ENCODE results near the gene CHID1.

The CHID1 gene

GRCh38 chr11:890794-891540, 19.6 kb downstream of the CHID1 start:
- Histone ChIP-seq H2AFZ (ENCODE audit: low read depth, low read length, severe bottlenecking) (no peak overlapping the region), H3F3A (ENCODE audit: insufficient read depth) (no peaks in the 10 kb centered on the region), H3K27ac (ENCODE audit: low read depth, low read length) (no peak overlapping the region), H3K4me3 (ENCODE audit: insufficient read depth, low read length, poor library complexity, severe bottlenecking) (no peak overlapping the region), H4K20me1 (ENCODE audit: low read depth, low read length) (no peaks in the 10 kb centered on the region), H3K27me3 (ENCODE audit: low read length) (no peaks in the 10 kb centered on the region), H3K9me3 (ENCODE audit: insufficient read depth, low read length) (no peaks in the 10 kb centered on the region), H3K4me2 (ENCODE audit: low read depth, low read length, poor library complexity, severe bottlenecking) (no peak overlapping the region), H3K79me2 (ENCODE audit: insufficient read depth, low read length) (no peaks in the 10 kb centered on the region), H3K36me3 (ENCODE audit: low read length) (no peaks in the 10 kb centered on the region), H3K9ac (ENCODE audit: low read length) (no peak overlapping the region), H3K9me2 (replicated peaks; ENCODE audit: insufficient read depth, low read length) (no peaks in the 10 kb centered on the region)
- TF ChIP-seq EZH2phosphoT487 (conservative IDR thresholded peaks at IDR 0.05; ENCODE audit: low read length), result no peak
- no peak for TF ChIP-seq CTCF (IDR thresholded peaks at IDR 0.05; ENCODE audit: insufficient read depth, low read length, poor library complexity, severe bottlenecking)

DNA sequence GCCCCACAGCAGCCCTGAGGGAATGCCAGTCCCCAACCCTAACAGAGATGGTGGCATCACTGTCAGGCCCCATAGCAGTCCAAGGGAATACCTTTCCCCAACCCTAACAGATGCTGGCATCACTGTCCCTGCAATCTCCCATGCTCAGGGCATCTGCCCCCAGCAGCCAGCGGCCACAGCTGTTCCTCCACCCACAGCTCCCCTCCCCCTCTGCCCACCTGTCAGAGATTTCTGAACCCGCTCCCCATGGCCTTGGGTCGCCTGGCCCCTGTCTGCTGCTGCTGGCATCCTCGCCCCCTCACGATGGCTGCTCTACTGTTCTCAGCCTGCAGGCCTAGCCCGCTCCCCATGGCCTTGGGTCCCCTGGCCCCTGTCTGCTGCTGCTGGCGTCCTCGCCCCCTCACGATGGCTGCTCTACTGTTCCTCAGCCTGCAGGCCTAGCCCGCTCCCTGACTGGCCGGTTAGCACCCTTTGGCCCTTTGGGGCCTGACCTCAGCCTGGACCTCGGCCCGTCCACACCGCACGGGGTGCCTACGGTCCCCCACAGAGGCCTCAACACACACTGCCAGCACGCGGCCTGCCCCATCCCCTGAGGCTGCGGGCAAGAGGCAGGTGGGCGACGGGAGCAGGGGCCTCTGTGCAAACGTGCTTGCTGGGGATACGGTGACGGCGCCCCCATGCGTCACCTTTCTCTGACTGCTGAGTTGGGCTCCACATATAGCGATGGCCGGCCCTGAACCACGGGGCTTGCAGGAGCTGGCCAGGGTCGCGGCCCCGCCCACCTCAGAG, 20.7 kb downstream of the CHID1 start:
- Histone ChIP-seq H3F3A (ENCODE audit: insufficient read depth) (no peaks in the 10 kb centered on the region), H4K20me1 (ENCODE audit: low read depth, low read length) (no peaks in the 10 kb centered on the region), H3K9ac (ENCODE audit: low read length) (no peak overlapping the region), H3K9me2 (replicated peaks; ENCODE audit: insufficient read depth, low read length) (no peaks in the 10 kb centered on the region), H2AFZ (ENCODE audit: low read depth, low read length, severe bottlenecking) (no peak overlapping the region), H3K4me3 (ENCODE audit: insufficient read depth, low read length, poor library complexity, severe bottlenecking) (no peak overlapping the region), H3K27ac (ENCODE audit: low read depth, low read length) (no peak overlapping the region), H3K27me3 (ENCODE audit: low read length) (no peaks in the 10 kb centered on the region), H3K9me3 (ENCODE audit: insufficient read depth, low read length) (no peaks in the 10 kb centered on the region), H3K79me2 (ENCODE audit: insufficient read depth, low read length) (no peaks in the 10 kb centered on the region), H3K36me3 (ENCODE audit: low read length) (no peaks in the 10 kb centered on the region), H3K4me2 (ENCODE audit: low read depth, low read length, poor library complexity, severe bottlenecking) (no peak overlapping the region)
- no peak for TF ChIP-seq EZH2phosphoT487 (conservative IDR thresholded peaks at IDR 0.05; ENCODE audit: low read length)
- no peak for TF ChIP-seq CTCF (IDR thresholded peaks at IDR 0.05; ENCODE audit: insufficient read depth, low read length, poor library complexity, severe bottlenecking)

- no peaks in the 10 kb centered on the region for H3F3A ChIP-seq (ENCODE audit: insufficient read depth)
- H3K9me2 ChIP-seq (replicated peaks; ENCODE audit: insufficient read depth, low read length), result no peaks in the 10 kb centered on the region
- no peak overlapping the region for H3K4me2 ChIP-seq (ENCODE audit: low read depth, low read length, poor library complexity, severe bottlenecking)
- no peak overlapping the region for H3K27ac ChIP-seq (ENCODE audit: low read depth, low read length)
- H3K27me3 ChIP-seq (ENCODE audit: low read length), result no peaks in the 10 kb centered on the region
- no peaks in the 10 kb centered on the region for H3K9me3 ChIP-seq (ENCODE audit: insufficient read depth, low read length)
- H3K79me2 ChIP-seq (ENCODE audit: insufficient read depth, low read length), result no peaks in the 10 kb centered on the region
- no peak for TF ChIP-seq CTCF (IDR thresholded peaks at IDR 0.05; ENCODE audit: insufficient read depth, low read length, poor library complexity, severe bottlenecking)
- no peak for TF ChIP-seq EZH2phosphoT487 (conservative IDR thresholded peaks at IDR 0.05; ENCODE audit: low read length)
- H3K9ac ChIP-seq (ENCODE audit: low read length), result no peak overlapping the region
- H3K36me3 ChIP-seq (ENCODE audit: low read length), result no peaks in the 10 kb centered on the region
- no peak overlapping the region for H2AFZ ChIP-seq (ENCODE audit: low read depth, low read length, severe bottlenecking)
- H3K4me3 ChIP-seq (ENCODE audit: insufficient read depth, low read length, poor library complexity, severe bottlenecking), result no peak overlapping the region
- H4K20me1 ChIP-seq (ENCODE audit: low read depth, low read length), result no peaks in the 10 kb centered on the region
These were observed 21.4 kb downstream of the CHID1 start for GRCh38 chr11:889257-889656.
